Esophagus squamous epithelium (tissue), 5 donors: ENCODE measurements around the gene IL3RA. TPM values are rescaled to one million over a fixed set of nuclear protein-coding genes. Genes with fewer than 3 reads are reported as not detected.

Experiments
- DNase-seq: peaks from one replicate; lab custom pipeline; 2025; lab: John Stamatoyannopoulos, UW
- H3K27ac ChIP-seq, 4 donors: fragments of 200-600 bp; sonication (generic); one replicate each; pipeline ENCODE4 v1.5.1; 2016 to 2019; ENCODE audit warnings: mild to moderate bottlenecking in 1 of 4
- H3K27me3 ChIP-seq, 4 donors: fragments of 200-600 bp; sonication (generic); 1 replicate in 3 of 4; 2 replicates in 1 of 4; pipeline versions ENCODE4 v1.5.1 to v1.6.0; 2017 to 2021; ENCODE audit warnings: antibody characterized with exemption in 1 of 4
- H3K36me3 ChIP-seq, 3 donors: fragments of 200-600 bp; sonication (generic); one replicate each; pipeline ENCODE4 v1.5.1; 2016 to 2019
- H3K4me1 ChIP-seq, 3 donors: fragments of 200-600 bp; sonication (generic); one replicate each; pipeline ENCODE4 v1.5.1; 2017 to 2019
- H3K4me3 ChIP-seq, 4 donors: fragments of 200-600 bp; sonication (generic); 1 replicate in 3 of 4; 2 replicates in 1 of 4; pipeline ENCODE4 v1.5.1; 2016 to 2019; ENCODE audit warnings: mild to moderate bottlenecking in 2 of 4, moderate library complexity in 1 of 4
- H3K9me3 ChIP-seq, 3 donors: fragments of 200-600 bp; sonication (generic); one replicate each; pipeline ENCODE4 v1.5.1; 2016 to 2019
- POLR2A ChIP-seq, 4 donors: fragments of 450-650 bp; IDR thresholded peaks; one replicate each; pipeline ENCODE4 v1.6.1; 2017; ENCODE audit warnings: antibody characterized with exemption in 4 of 4, mild to moderate bottlenecking in 4 of 4, moderate library complexity in 3 of 4
- WGBS, 2 donors: methylation state at CpG; one replicate each; pipeline ENCODE4 v1.1.5; 2018; 5-methylcytosine and 5-hydroxymethylcytosine counted together
- intact Hi-C: fragments of 100-400 bp; cut with DNase I; formaldehyde crosslinking; loops from one replicate; pipeline ENCODE4 v1.15.0; 2022
- total RNA-seq, 4 donors: library from RNA; depleted of rRNA; stranded (reverse); fragments of >200 nt; gene quantifications; one replicate each; pipeline ENCODE4 v1.1.0, GENCODE V29; 2016
- TF ChIP-seq, protein P1 (sequence below), 6 experiments: fragments of 450-650 bp in 4 of 6; fragments of 200-600 bp in 2 of 6; sonication (generic) in 2 of 6; IDR thresholded peaks; one replicate each; pipeline ENCODE4 v1.5.1; 2016 to 2019; ENCODE audit warnings: antibody characterized with exemption in 6 of 6, mild to moderate bottlenecking in 4 of 6, moderate library complexity in 4 of 6
- donor health status: DM: yes; HTN: yes; CAD: no.

IL3RA gene
- total RNA-seq = 10 to 100 TPM in 1 of 4 donors, 1 to 10 TPM in 1, under 1 TPM in 1, not detected in 1; 0.92 to 12.3 (median 5.9) TPM

- WGBS, 2 donors = 15 to 16% methylated on average over 11 to 14 of the region's 14 CpGs
- Histone ChIP-seq H3K4me1 (no peaks in the 10 kb centered on the region), H3K27ac (peak within 1 kb of the TSS; percentile 46 to 75 (median 64)), H3K36me3 (no peaks in the 10 kb centered on the region), H3K9me3 (peaks cover 0 to 10% (median 7%) of the 10 kb centered on the region in 3 donors), H3K27me3 (no peaks in the 10 kb centered on the region), H3K4me3 (peak within 1 kb of the TSS; percentile 18 to 62 (median 36))
- DNase-seq = no peak
- intact Hi-C loops = no loop called here
- TF ChIP-seq, protein P1, sequence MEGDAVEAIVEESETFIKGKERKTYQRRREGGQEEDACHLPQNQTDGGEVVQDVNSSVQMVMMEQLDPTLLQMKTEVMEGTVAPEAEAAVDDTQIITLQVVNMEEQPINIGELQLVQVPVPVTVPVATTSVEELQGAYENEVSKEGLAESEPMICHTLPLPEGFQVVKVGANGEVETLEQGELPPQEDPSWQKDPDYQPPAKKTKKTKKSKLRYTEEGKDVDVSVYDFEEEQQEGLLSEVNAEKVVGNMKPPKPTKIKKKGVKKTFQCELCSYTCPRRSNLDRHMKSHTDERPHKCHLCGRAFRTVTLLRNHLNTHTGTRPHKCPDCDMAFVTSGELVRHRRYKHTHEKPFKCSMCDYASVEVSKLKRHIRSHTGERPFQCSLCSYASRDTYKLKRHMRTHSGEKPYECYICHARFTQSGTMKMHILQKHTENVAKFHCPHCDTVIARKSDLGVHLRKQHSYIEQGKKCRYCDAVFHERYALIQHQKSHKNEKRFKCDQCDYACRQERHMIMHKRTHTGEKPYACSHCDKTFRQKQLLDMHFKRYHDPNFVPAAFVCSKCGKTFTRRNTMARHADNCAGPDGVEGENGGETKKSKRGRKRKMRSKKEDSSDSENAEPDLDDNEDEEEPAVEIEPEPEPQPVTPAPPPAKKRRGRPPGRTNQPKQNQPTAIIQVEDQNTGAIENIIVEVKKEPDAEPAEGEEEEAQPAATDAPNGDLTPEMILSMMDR (IDR thresholded peaks at IDR 0.05) = no peak
- TF ChIP-seq POLR2A (IDR thresholded peaks at IDR 0.05) = no peak
Observed at GRCh38 chrX:1336331-1336943, at the start of gene IL3RA. IL3RA (plus strand) TSS chrX:1336785; CDS start chrX:1341766, 4,981 bp downstream.

DNA sequence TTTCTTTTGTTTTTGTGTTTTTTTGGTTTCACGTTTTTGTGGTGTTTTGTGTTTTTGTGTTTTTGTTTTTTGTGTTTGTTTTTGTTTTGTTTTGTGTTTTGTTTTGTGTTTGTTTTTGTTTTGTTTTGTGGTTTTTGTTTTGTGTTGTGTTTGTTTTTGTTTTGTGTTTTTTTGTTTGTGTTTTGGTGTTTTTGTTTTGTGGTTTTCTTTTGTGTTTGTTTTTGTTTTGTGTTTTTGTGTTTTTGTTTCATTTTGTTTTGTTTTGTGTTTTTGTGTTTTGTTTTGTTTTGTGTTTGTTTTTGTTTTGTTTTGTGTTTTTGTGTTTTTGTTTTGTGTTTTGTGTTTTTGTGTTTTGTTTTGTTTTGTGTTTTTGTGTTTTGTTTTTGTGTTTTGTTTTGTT lies 47.0 kb upstream of the IL3RA start:
- H3K4me1 ChIP-seq = no peaks in the 10 kb centered on the region
- 53 to 100% methylated on average over 1 of the region's 1 CpG for WGBS, 2 donors
- H3K9me3 ChIP-seq = peaks cover 0 to 5% (median 0%) of the 10 kb centered on the region in 3 donors
- TF ChIP-seq POLR2A (IDR thresholded peaks at IDR 0.05) = no peak
- TF ChIP-seq, protein P1 (IDR thresholded peaks at IDR 0.05) = no peak
- no peaks in the 10 kb centered on the region for H3K27me3 ChIP-seq
- no peak overlapping the region for H3K4me3 ChIP-seq
- H3K36me3 ChIP-seq = no peaks in the 10 kb centered on the region
- H3K27ac ChIP-seq = no peak overlapping the region
- intact Hi-C loops = no loop called here
- DNase-seq = no peak

GRCh38 chrX:1291110-1291740 lies 45.4 kb upstream of the IL3RA start:
- intact Hi-C loops = no loop called here
- H3K36me3 ChIP-seq = no peaks in the 10 kb centered on the region
- H3K27ac ChIP-seq = no peak overlapping the region
- DNase-seq = no peak
- WGBS, 2 donors = 79 to 84% methylated on average over 9 of the region's 9 CpGs
- H3K4me1 ChIP-seq = no peaks in the 10 kb centered on the region
- peaks cover 0 to 5% (median 0%) of the 10 kb centered on the region in 3 donors for H3K9me3 ChIP-seq
- no peak overlapping the region for H3K4me3 ChIP-seq
- no peaks in the 10 kb centered on the region for H3K27me3 ChIP-seq
- TF ChIP-seq, protein P1 (IDR thresholded peaks at IDR 0.05) = no peak
- TF ChIP-seq POLR2A (IDR thresholded peaks at IDR 0.05) = no peak

DNA sequence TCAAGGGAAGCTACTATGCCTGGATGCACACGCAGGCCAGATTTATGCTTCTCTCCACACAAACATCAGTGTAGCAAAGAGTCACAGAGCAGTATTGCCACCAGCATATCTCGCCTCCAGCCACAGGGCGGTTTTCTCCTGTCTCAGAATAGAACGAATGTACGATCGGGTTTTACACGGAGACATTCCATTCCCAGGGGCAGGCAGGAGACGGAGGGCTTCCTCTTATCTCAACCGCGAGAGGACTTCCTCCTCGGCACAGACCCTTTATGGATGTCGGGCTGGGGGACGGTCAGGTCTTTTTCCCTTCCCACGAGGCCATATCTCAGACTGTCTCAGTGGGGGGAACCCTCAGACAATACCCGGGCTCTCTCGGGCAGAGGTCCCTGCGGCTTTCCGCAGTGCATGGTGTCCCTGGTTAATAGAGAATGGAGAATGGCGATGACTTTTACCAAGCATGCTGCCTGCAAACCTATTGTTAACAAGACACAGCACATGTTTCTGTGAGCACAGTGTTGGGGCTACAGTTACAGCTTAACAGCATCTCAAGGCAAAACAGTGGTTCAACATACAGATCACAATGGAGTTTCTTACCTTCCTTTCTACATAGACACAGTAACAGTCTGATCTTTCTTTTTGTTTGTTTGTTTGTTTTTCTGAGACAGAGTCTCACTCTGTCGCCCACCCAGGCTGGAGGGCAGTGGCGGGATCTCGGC lies 43.9 kb upstream of the IL3RA start:
- Histone ChIP-seq H3K4me1 (no peaks in the 10 kb centered on the region), H3K36me3 (no peaks in the 10 kb centered on the region), H3K9me3 (peaks cover 0 to 5% (median 0%) of the 10 kb centered on the region in 3 donors), H3K27me3 (no peaks in the 10 kb centered on the region), H3K4me3 (no peak overlapping the region), H3K27ac (no peak overlapping the region)
- TF ChIP-seq POLR2A (IDR thresholded peaks at IDR 0.05) = no peak
- TF ChIP-seq, protein P1 (IDR thresholded peaks at IDR 0.05) = no peak
- no peak for DNase-seq
- WGBS, 2 donors = 33 to 59% methylated on average over 11 to 20 of the region's 22 CpGs
- intact Hi-C loops = no loop called here
